Large intestine (tissue), 3 donors: ENCODE results near the gene ANXA2R. TPM values are rescaled to one million over a fixed set of nuclear protein-coding genes. Genes with fewer than 3 reads are reported as not detected.

Experiments used
- DNase-seq, 2 donors: peaks; one replicate each; pipeline versions ENCODE4 v3.0.0 to v3.0.0-alpha.2; 2013
- H3K27ac ChIP-seq: one replicate; pipeline ENCODE4 v1.5.1; 2013; ENCODE audit warnings: low read length
- H3K27me3 ChIP-seq: 2 replicates; pipeline ENCODE4 v1.6.1; 2013; ENCODE audit warnings: low read length; ENCODE audit not compliant: control insufficient read depth, insufficient read depth
- H3K36me3 ChIP-seq: 2 replicates; pipeline ENCODE4 v1.6.1; 2013; ENCODE audit warnings: low read length; ENCODE audit not compliant: control insufficient read depth, insufficient read depth
- H3K4me1 ChIP-seq: one replicate; pipeline ENCODE4 v1.6.1; 2013; ENCODE audit warnings: low read length; ENCODE audit not compliant: control insufficient read depth, insufficient read depth
- H3K4me3 ChIP-seq: one replicate; pipeline ENCODE4 v1.5.1; 2013; ENCODE audit warnings: low read length
- H3K9me3 ChIP-seq: one replicate; pipeline ENCODE4 v1.6.1; 2013; ENCODE audit warnings: mild to moderate bottlenecking, low read depth, low read length, moderate library complexity; ENCODE audit not compliant: control insufficient read depth
- WGBS: methylation state at CpG from one replicate; pipeline ENCODE4 v1.1.5; 2013; ENCODE audit warnings: low lambda C conversion rate; ENCODE audit not compliant: insufficient coverage; 5-methylcytosine and 5-hydroxymethylcytosine counted together
- polyA plus RNA-seq: library from polyadenylated mRNA; unstranded; fragments of 120-200 nt; gene quantifications from one replicate; pipeline ENCODE4 v1.2.1, GENCODE V29; 2013

ANXA2R gene
- polyA plus RNA-seq, 1 donor: 1.4 TPM

DNA sequence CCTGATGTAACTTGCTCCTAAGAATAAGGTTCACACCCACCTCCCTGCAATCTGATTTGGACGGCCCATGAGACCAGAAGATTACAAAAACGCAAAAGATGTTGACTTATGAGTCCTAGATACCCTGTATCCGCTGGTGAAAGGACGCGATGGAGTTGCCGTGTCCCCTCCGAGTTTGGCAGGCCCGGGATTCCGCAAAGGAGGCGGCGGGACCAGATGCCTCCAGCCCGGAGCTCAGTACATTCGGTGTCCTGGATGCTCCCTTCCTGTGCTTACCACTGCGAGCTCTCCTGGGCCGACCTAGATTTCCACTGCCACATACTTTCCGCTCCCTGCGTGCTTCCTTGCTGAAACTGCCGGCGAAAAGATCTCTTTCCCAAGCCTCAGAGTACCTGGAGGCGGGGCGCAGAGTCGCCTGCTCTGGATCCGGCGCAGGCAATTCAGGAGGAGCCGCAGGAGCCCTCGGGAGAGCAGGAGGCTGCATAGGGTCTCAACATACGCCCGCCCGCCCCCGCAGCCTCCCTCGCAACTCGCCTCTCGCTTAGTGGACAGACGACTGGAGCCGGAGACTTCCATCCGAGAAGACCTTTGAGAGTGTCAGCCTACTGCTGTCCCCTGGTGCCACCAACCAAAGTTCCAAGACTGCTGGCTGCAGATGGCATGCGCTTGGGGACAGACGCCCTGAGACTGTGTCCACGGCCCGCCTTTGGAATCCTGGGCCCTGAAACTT is 39.8 kb downstream of the ANXA2R start:
- Histone ChIP-seq H3K4me1 (no peaks in the 10 kb centered on the region), H3K27me3 (peaks cover 84% of the 10 kb centered on the region), H3K36me3 (no peaks in the 10 kb centered on the region), H3K27ac (no peak overlapping the region), H3K9me3 (no peaks in the 10 kb centered on the region), H3K4me3 (no peak overlapping the region)
- DNase-seq: no peak
- no CpG with 5 or more reads among the region's 40 CpGs for WGBS

DNA sequence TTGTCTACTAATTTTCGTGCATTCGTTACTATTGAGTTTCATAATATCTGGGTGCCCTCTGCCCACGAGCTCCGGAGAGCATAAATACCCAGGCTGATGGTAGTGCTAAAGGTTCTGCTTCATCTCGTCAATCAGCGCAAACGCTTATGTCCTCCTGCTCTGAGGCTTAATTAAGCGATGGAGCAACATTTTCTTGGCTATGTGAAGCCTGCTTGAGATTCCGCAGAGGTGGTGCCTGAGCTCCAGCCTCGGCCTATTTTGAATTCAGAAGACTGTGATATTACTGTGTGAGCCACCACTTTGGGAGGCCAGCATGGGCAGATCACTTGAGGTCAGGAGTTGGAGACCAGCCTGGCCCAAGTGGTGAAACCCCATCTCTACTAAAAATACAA is 44.8 kb downstream of the ANXA2R start:
- no peak for DNase-seq
- Histone ChIP-seq H3K27ac (no peak overlapping the region), H3K9me3 (peaks cover 18% of the 10 kb centered on the region), H3K4me3 (no peak overlapping the region), H3K27me3 (peaks cover 94% of the 10 kb centered on the region), H3K36me3 (no peaks in the 10 kb centered on the region), H3K4me1 (peaks cover 6% of the 10 kb centered on the region)
- WGBS: 0% methylated on average over 2 of the region's 10 CpGs

DNA sequence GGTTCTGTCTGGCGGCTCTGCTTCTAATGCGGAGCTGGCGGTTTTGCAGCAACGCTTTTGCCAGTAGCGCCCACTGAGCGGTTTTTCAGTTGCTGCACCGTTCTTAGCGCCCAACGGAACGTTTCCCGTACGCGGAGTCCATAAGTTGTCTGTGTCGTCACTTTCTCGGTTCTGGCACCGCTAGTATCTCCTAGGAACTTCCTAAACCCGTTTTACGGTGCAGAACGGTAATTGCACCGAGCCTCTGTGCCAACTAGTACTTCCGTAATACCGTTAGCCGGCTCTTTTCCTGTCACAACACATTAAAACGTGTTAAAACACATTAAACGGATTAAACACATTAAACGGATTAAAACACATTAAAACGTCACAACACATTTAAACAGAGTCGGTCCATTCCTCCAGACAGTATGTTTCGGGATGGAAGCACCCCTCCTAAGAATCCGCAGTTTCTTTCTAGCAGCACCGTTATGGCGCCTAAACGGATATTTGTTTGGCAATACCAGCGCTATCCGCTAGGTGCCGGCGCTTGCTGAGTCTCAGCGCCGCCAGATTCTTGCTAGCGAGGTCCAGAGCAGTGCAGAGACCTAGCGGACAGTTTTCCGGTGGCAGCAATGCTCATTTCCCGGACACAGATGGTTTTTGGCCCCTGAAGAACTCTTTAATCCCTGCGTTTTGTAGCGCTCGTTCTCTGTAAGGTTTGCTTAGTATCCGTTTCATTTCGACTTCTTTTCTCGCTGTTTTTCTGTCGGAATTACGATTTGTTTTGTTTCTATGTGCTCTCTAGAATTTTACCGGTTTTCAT is 45.4 kb downstream of the ANXA2R start:
- peak; percentile 68 to 76 for DNase-seq
- Histone ChIP-seq H3K9me3 (peaks cover 18% of the 10 kb centered on the region), H3K4me1 (peaks cover 6% of the 10 kb centered on the region), H3K27ac (peak overlapping the region; percentile 12), H3K4me3 (no peak overlapping the region), H3K27me3 (peaks cover 94% of the 10 kb centered on the region), H3K36me3 (no peaks in the 10 kb centered on the region)
- WGBS: 0% methylated on average over 1 of the region's 52 CpGs

GRCh38 chr5:42994246-42994554 is 45.9 kb downstream of the ANXA2R start:
- WGBS: 6% methylated on average over 2 of the region's 6 CpGs
- H3K27ac ChIP-seq: peak overlapping the region; percentile 12
- peaks cover 18% of the 10 kb centered on the region for H3K9me3 ChIP-seq
- peaks cover 93% of the 10 kb centered on the region for H3K27me3 ChIP-seq
- no peaks in the 10 kb centered on the region for H3K36me3 ChIP-seq
- DNase-seq: no peak
- H3K4me3 ChIP-seq: no peak overlapping the region
- peaks cover 6% of the 10 kb centered on the region for H3K4me1 ChIP-seq

- Histone ChIP-seq H3K4me3 (no peak overlapping the region), H3K36me3 (no peaks in the 10 kb centered on the region), H3K27me3 (peaks cover 91% of the 10 kb centered on the region), H3K4me1 (peaks cover 6% of the 10 kb centered on the region), H3K27ac (peak overlapping the region; percentile 1), H3K9me3 (peaks cover 18% of the 10 kb centered on the region)
- 4% methylated on average over 9 of the region's 34 CpGs for WGBS
- DNase-seq: peak in 1 of 2 donors; percentile 45
Observed at GRCh38 chr5:42993516-42994245, 46.4 kb downstream of the ANXA2R start.

DNA sequence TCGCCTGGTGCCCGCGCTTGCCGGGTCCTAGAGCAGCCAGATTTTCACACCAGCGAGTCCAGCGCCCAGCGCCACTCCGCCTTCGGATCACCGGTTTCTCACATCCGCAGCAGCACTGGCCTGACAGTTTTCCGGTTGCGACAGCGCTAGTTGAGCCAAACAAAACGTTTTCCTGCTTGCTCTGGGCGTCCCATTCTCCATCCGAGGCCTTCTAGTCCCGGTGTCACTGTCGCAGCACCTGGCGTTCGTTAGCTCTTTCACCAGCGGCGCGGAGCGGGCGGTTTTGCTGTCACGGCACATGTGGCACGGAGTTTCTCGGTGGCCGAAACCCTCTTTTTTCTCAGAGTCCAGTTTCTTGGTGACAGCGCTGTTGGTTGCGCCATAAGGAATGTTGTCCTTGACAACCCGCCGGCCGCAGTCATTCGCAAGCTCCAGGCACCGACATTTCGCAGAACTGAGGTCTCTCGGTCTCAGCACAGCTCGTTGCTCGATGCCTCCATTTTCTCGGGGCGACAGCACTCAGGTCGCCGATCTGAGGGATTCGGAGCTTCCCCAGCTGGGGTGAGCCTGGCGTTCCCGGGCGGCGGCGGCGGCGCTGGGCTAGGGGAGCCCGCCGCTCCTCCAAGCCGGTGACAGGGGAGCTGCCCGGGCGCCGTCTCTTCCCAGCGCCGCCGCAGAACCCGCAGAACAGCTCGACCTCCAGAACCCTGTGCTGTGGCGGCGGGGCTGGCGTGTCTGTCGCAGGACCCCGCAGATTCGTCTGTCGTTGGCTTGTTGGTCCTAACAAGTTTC is 47.8 kb downstream of the ANXA2R start:
- Histone ChIP-seq H3K4me1 (peaks cover 6% of the 10 kb centered on the region), H3K4me3 (peak overlapping the region; percentile 34), H3K27me3 (peaks cover 84% of the 10 kb centered on the region), H3K9me3 (peaks cover 18% of the 10 kb centered on the region), H3K27ac (peak overlapping the region; percentile 51), H3K36me3 (no peaks in the 10 kb centered on the region)
- DNase-seq: peak in 1 of 2 donors; percentile 75
- no CpG with 5 or more reads among the region's 71 CpGs for WGBS

DNA sequence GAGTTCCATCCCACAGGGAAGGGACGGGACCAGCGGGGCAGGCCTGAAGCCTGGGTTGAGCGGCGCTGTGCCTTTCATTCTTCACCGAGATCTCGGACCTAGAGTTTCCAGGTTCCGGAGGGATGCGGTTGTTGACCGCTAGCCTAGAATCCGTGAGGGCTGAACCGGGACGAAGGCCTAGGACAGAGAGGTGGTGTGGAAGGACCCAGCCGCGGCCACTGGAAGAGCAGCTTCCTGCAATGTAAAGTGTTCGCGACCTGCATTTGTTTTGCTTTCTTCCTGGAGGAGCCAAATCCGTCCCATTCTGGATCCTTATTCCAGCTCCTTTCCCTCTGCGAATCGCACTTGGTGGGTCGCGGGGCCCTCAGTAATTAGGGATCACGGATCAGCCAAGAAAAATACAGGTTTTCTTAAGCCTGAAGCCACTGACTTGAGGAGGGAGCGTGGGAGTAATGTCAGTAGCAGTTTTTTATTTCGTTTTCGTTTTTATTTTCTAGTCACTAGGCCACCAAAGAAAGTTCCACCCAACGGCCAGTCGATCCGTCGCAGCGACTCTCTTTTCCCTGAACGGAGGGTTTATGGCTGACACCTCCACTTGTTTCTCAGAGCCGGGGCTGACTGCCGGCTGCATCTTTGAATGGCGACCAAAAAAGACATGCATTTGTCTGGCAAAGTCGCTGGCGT is 48.6 kb downstream of the ANXA2R start:
- WGBS: no CpG with 5 or more reads among the region's 36 CpGs
- H3K36me3 ChIP-seq: no peaks in the 10 kb centered on the region

GRCh38 chr5:42990892-42991291 is 49.2 kb downstream of the ANXA2R start:
- Histone ChIP-seq H3K4me3 (no peak overlapping the region), H3K27ac (no peak overlapping the region), H3K27me3 (peaks cover 88% of the 10 kb centered on the region), H3K36me3 (no peaks in the 10 kb centered on the region), H3K4me1 (peaks cover 6% of the 10 kb centered on the region), H3K9me3 (peaks cover 18% of the 10 kb centered on the region)
- no peak for DNase-seq
- no CpG with 5 or more reads among the region's 4 CpGs for WGBS

More for the DNA sequence above, 48.6 kb downstream of the ANXA2R start:
- H3K27ac ChIP-seq: peak overlapping the region; percentile 51
- H3K4me3 ChIP-seq: peak overlapping the region; percentile 34
- peaks cover 6% of the 10 kb centered on the region for H3K4me1 ChIP-seq
- peaks cover 89% of the 10 kb centered on the region for H3K27me3 ChIP-seq
- H3K9me3 ChIP-seq: peaks cover 18% of the 10 kb centered on the region
- no peak for DNase-seq
